Left lung (tissue), 10 donors: ENCODE results near the gene ANKRD28. TPM values are rescaled to one million over a fixed set of nuclear protein-coding genes. Genes with fewer than 3 reads are reported as not detected.
A peak's percentile ranks its signal among the peaks of the same experiment; 100 is the strongest.

ENCODE experiments used
- ATAC-seq: fragments of 200-7000 bp; cut with Tn5 transposase; one replicate; pipeline ENCODE4 v1.9.1; 2020; ENCODE audit warnings: moderate library complexity
- DNase-seq, 4 donors: peaks; one replicate each; pipeline ENCODE4 v3.0.0-alpha.2; 2013 to 2020
- H3K27ac ChIP-seq, 2 donors: fragments of 200-600 bp; sonication (generic) in 1 of 2; one replicate each; pipeline versions ENCODE4 v1.5.0 to v1.8.0; 2020 to 2021
- H3K27me3 ChIP-seq, 2 donors: fragments of 200-600 bp; sonication (generic) in 1 of 2; one replicate each; pipeline versions ENCODE4 v1.5.0 to v1.8.0; 2020 to 2021
- H3K36me3 ChIP-seq, 2 donors: fragments of 200-600 bp; sonication (generic) in 1 of 2; one replicate each; pipeline versions ENCODE4 v1.5.0 to v1.8.0; 2020 to 2021
- H3K4me1 ChIP-seq, 2 donors: fragments of 200-600 bp; one replicate each; pipeline ENCODE4 v1.8.0; 2021
- H3K4me3 ChIP-seq, 2 donors: fragments of 200-600 bp; sonication (generic) in 1 of 2; one replicate each; pipeline versions ENCODE4 v1.5.0 to v1.8.0; 2020 to 2021; ENCODE audit warnings: mild to moderate bottlenecking in 1 of 2
- H3K9me3 ChIP-seq, 2 donors: fragments of 200-600 bp; sonication (generic) in 1 of 2; one replicate each; pipeline versions ENCODE4 v1.5.0 to v1.8.0; 2020 to 2021
- CTCF ChIP-seq, 2 donors: fragments of 200-600 bp; sonication (generic) in 1 of 2; IDR thresholded peaks; one replicate each; pipeline versions ENCODE4 v1.5.0 to v1.8.0; 2021; ENCODE audit warnings: antibody characterized with exemption in 2 of 2
- intact Hi-C, 2 donors: fragments of 100-400 bp; cut with DNase I; formaldehyde crosslinking; loops; one replicate each; pipeline versions ENCODE4 v1.11.2 to v1.14.2; 2022
- polyA plus RNA-seq, 6 donors: library from polyadenylated mRNA; unstranded; fragments of 120-200 nt; gene quantifications; one replicate each; pipeline ENCODE4 v1.2.1, GENCODE V29; 2013; ENCODE audit not compliant: insufficient read length in 6 of 6
- total RNA-seq, 2 donors: library from RNA; stranded (reverse); fragmentation: NEBNext Ultra II Directional; extraction: Animal tissue kit (Norgen Biotek cat#: 25700); gene quantifications; one replicate each; pipeline ENCODE4 v1.2.1, GENCODE V29; 2021
- donor health status: DM: no; HTN: yes; CAD: no.
- donor health status: DM: no; HTN: no; CAD: no.

ANKRD28 gene
- total and polyA plus RNA-seq, 8 donors, result 36.6 to 60.0 (median 47.2) TPM

DNA sequence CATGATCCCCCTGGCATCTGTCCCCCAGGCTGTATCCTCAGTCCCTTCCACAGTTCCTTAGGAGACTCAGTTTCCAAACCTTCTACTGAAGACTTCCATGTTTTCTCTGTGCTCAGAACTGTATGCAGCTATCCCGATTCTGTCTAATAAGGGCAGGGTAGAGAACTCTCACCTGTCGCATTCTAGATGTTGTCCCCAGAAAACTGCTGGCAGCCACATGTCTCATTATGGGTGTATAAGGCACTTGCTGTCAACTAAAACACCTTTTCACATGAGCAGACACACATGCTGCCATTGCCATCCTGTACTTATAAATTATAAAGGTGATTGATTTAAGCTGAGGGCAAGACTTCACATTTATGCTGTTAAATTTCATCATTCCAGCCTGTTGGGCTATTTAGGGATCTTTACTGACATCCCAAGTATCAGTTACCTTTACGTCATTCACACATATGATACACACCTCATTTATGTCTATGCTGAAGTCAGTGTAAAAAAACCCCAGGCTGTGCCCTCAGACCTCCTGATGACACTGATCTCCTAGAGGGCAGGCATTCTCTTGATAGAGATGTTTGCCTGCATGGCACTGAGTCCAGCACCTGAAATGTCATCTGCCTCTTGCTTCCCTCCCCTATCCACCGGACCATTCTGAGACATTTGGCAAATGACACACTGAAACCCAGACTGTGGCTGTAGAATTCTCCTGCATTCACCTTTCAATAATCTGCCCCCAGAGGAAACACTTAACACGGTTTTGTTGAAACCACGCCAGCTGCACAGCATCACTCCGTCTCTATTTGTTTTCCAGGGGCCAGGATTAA, 160.4 kb downstream of the ANKRD28 start:
- Histone ChIP-seq H3K27me3 (no peaks in the 10 kb centered on the region), H3K4me3 (no peak overlapping the region), H3K27ac (peak overlapping the region in 1 of 2 donors; percentile 75), H3K36me3 (no peaks in the 10 kb centered on the region), H3K9me3 (no peaks in the 10 kb centered on the region), H3K4me1 (peaks cover 14 to 20% of the 10 kb centered on the region in 2 donors)
- no peak for ATAC-seq
- no peak for TF ChIP-seq CTCF (IDR thresholded peaks at IDR 0.05)
- DNase-seq, result no peak
- intact Hi-C loops, result no loop called here

DNA sequence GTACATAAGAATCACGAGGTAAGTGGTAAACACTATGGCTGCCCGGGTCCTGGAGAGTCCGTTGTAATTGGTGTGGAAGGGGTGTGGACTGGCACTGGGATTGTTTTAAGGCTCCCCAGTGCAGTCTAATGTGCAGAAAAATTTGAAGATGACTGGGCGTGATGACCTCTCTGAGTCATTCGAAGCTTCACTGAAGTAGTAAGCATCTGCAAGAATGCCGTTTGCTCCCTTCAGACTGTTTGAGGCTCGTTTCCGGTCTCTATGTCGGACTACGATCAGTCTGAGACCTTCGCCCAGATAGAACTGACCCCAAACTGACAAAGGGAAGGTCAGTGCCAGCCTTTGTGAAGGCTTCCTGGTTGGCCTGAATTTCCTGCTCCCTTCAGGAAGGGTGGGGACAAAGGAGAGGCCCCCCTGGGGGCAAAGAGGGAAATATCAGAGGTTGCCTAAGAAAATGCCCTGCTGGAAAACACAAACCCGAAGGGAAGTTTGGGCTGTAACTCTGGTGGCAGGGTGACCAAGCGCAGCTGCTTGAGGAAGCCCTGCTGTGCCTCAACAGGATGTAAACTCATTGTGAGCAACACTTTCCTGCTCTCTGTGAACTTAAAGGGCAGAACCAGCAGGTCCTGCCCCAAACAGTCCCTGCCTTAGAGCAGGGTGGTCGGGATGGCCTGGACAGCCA, 161.6 kb downstream of the ANKRD28 start:
- no peaks in the 10 kb centered on the region for H3K36me3 ChIP-seq
- peaks cover 14 to 29% of the 10 kb centered on the region in 2 donors for H3K4me1 ChIP-seq
- H3K27me3 ChIP-seq, result no peaks in the 10 kb centered on the region
- DNase-seq, result peak in 1 of 4 donors; percentile 22
- H3K27ac ChIP-seq, result peak overlapping the region; percentile 47 to 75
- intact Hi-C loops, result no loop called here
- no peak for TF ChIP-seq CTCF (IDR thresholded peaks at IDR 0.05)
- ATAC-seq, result peak; percentile 50
- H3K4me3 ChIP-seq, result no peak overlapping the region
- H3K9me3 ChIP-seq, result no peaks in the 10 kb centered on the region

- no peaks in the 10 kb centered on the region for H3K36me3 ChIP-seq
- H3K9me3 ChIP-seq, result no peaks in the 10 kb centered on the region
- H3K4me1 ChIP-seq, result peaks cover 14 to 39% of the 10 kb centered on the region in 2 donors
- intact Hi-C loops, result no loop called here
- no peak for TF ChIP-seq CTCF (IDR thresholded peaks at IDR 0.05)
- no peak overlapping the region for H3K4me3 ChIP-seq
- peak overlapping the region; percentile 47 to 75 for H3K27ac ChIP-seq
- DNase-seq (peak in 3 of 4 donors; percentile 36 to 48 (median 46)), ATAC-seq (peak; percentile 58)
- no peaks in the 10 kb centered on the region for H3K27me3 ChIP-seq
These were observed 162.6 kb downstream of the ANKRD28 start for GRCh38 chr3:15635121-15635661.

GRCh38 chr3:15634671-15635070, 163.1 kb downstream of the ANKRD28 start:
- intact Hi-C loops, result loop anchor here in 1 of 2 donors (5.0 kb wide), 1 partner anchor 163 kb away; the partner anchor contains the start of gene ANKRD28
- no peak for TF ChIP-seq CTCF (IDR thresholded peaks at IDR 0.05)
- H3K9me3 ChIP-seq, result no peaks in the 10 kb centered on the region

More at GRCh38 chr3:15634671-15635070, 163.1 kb downstream of the ANKRD28 start:
- H3K36me3 ChIP-seq, result no peaks in the 10 kb centered on the region
- H3K27me3 ChIP-seq, result no peaks in the 10 kb centered on the region
- no peak overlapping the region for H3K4me3 ChIP-seq
- peaks cover 14 to 43% of the 10 kb centered on the region in 2 donors for H3K4me1 ChIP-seq
- DNase-seq (no peak), ATAC-seq (no peak)
- peak overlapping the region in 1 of 2 donors; percentile 47 for H3K27ac ChIP-seq
